ENCODE results near the gene NOX5.
"Not testable (repeated sequence)": the region's sequence is repeated elsewhere in the genome, so short reads cannot be mapped to it uniquely, and the experiment has no call there.

The NOX5 gene

GRCh38 chr15:69058830-69059556 is 44.5 kb downstream of the NOX5 start:
- peak; percentile 70 to 75 for DNase-seq (ENCODE audit: low read depth in 2 of 2)

DNA sequence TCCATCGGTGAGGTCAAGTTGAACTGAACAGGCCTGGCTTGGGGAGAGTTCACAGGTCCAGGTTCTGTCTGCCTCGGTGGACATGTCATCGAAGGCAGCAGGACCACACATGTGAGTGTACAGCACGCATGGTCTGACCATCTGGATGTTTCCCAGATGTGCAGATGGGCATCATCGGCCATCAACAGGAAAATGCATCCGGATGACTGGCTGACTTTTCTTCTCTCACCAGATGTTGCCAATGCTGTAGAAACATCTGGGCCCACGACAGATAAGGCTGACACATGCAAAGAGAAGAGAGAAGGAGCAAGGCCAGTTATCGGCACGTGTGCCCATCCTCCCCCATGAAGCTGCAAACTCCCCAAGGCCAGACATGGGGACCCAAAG is 45.1 kb downstream of the NOX5 start:
- DNase-seq (ENCODE audit: low read depth in 2 of 2) = no peak

GRCh38 chr15:69060041-69060481 is 45.6 kb downstream of the NOX5 start:
- DNase-seq (ENCODE audit: low read depth in 2 of 2) = no peak

GRCh38 chr15:69060744-69061143 is 46.2 kb downstream of the NOX5 start:
- no peak for DNase-seq (ENCODE audit: low read depth in 2 of 2)

GRCh38 chr15:69061414-69061842 is 46.9 kb downstream of the NOX5 start:
- DNase-seq (ENCODE audit: low read depth in 2 of 2) = no peak

DNA sequence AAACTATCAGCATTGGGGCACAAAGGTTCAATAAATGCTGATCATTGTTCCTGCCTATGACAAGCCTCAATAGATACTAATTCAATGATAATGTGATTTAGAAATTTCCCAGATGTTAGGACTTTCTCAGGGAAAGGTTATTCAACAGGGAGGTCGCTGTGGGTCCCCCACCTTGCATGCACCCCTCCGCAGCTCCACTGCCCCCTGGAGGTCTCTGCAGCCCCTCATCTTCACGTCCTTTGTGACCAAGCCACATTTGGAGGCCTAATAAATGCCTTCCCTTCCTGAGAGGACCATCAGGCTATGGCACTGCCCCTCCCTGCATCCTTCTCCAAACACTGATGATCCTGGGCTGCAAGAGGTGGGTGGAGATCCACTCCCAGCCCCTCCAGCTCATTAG is 50.2 kb downstream of the NOX5 start:
- no peak for DNase-seq (ENCODE audit: low read depth in 2 of 2)

GRCh38 chr15:69066007-69066995 is 51.8 kb downstream of the NOX5 start:
- no peak for DNase-seq (ENCODE audit: low read depth in 2 of 2)

DNA sequence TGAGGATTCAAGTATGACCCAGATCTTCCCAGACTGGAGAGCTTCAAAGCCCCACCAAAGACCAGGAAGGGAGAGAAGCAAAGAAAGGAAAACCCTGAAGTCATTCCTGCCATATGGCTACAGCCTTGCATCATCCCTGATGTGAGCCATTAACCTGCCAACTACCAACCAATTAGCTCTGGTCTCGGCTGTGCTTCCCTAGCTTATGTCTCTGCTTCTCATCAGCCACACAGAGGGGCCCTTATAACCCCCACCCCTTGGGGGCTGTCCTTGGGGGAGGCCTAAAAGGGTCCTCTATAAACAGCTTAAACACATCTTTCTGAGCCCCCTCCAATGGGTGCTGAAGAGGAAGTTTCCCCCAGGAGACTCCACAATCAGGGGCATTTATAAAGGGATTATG is 52.8 kb downstream of the NOX5 start:
- DNase-seq (ENCODE audit: low read depth in 2 of 2) = no peak

DNA sequence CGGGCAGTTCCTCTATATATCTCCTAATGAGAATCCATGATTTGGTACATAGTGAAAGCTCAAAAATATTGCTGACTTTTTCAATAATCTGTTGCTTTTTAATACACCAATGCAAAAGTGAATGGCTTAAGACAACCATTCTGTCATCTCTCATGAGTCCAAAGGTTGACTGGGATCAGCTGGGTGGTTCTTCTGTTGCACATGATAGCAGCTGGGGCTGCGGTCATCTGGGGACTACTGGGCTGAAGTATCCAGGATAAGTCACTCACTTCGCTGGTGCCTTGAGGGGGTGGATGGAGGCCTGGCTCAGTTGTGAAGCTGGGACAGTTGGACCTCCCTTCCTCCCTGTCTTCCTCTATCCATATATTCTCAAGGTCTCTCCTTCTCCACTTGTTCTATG is 53.7 kb downstream of the NOX5 start:
- no peak for DNase-seq (ENCODE audit: low read depth in 2 of 2)

- not testable (repeated sequence) for DNase-seq (ENCODE audit: low read depth in 2 of 2)
These were observed 54.8 kb downstream of the NOX5 start for GRCh38 chr15:69069290-69069689.

- no peak for DNase-seq (ENCODE audit: low read depth in 2 of 2)
These were observed 55.5 kb downstream of the NOX5 start for GRCh38 chr15:69069996-69070395.

DNA sequence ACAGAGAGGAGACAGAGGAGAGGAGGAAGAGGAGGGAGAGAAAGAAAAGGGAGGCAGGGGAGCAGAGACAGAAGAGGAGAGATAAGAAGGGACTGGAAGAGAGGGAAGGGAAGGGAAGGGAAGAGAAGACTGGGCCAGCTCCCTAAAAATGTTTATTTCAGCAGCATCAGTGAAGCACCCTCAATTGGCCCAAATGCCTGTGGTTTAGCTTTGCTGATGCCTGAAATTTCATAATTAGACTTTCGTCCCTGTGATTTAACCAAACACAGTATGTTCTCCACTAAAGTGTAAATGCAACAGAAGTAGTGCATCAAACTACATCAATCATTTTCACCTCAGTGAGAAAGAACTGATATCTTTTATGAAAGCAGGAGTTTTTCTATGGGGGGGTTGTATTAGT is 55.9 kb downstream of the NOX5 start:
- DNase-seq (ENCODE audit: low read depth in 2 of 2) = no peak

DNA sequence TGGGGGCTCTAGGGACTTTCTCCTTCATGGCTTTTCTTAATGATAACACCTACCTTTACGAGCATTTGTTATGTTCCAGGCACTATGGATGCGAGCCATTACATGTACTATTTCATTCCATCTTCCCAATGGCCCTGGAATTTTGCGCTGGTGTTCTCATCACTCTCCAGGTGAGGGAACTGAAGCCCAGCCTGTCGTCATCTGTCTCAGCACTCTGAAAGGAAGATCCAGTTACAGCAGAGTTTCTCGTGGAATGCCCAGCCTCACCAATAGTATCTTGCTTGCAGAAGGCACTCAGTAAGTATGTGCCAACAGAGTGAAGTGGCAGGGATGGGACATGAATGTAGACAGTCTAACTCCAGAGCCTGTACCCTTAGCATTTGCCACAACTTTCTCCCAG is 56.8 kb downstream of the NOX5 start:
- DNase-seq (ENCODE audit: low read depth in 2 of 2) = no peak

- DNase-seq (ENCODE audit: low read depth in 2 of 2) = no peak
These were observed 58.4 kb downstream of the NOX5 start for GRCh38 chr15:69072906-69073305.

GRCh38 chr15:69074001-69074842 is 59.7 kb downstream of the NOX5 start:
- peak in 1 of 2 experiments; percentile 29 for DNase-seq (ENCODE audit: low read depth in 2 of 2)

DNA sequence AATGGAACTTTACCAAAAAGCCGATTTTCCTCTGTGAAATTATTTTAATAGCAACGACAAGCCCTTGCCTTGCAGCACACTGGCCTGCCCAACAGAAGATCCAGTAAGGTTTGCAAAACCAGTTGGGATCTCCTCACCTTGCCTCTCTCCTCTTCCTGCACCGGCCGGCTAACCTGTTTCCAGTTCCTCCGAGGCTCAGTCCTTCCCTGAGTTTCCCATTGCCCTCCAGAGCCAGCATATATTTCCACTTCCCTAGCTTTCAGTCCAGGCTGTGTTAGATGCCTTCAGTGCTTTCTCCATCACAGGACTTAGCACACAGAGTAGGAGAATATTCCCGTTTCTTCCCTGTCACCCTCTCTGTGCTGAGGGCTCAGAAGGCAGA is 60.3 kb downstream of the NOX5 start:
- DNase-seq (ENCODE audit: low read depth in 2 of 2) = no peak

- DNase-seq (ENCODE audit: low read depth in 2 of 2) = no peak
These were observed 60.9 kb downstream of the NOX5 start for GRCh38 chr15:69075440-69075839.

- DNase-seq (ENCODE audit: low read depth in 2 of 2) = no peak
These were observed 62.3 kb downstream of the NOX5 start for GRCh38 chr15:69076756-69077155.

- DNase-seq (ENCODE audit: low read depth in 2 of 2) = no peak
These were observed 64.1 kb downstream of the NOX5 start for GRCh38 chr15:69078638-69079037.

DNA sequence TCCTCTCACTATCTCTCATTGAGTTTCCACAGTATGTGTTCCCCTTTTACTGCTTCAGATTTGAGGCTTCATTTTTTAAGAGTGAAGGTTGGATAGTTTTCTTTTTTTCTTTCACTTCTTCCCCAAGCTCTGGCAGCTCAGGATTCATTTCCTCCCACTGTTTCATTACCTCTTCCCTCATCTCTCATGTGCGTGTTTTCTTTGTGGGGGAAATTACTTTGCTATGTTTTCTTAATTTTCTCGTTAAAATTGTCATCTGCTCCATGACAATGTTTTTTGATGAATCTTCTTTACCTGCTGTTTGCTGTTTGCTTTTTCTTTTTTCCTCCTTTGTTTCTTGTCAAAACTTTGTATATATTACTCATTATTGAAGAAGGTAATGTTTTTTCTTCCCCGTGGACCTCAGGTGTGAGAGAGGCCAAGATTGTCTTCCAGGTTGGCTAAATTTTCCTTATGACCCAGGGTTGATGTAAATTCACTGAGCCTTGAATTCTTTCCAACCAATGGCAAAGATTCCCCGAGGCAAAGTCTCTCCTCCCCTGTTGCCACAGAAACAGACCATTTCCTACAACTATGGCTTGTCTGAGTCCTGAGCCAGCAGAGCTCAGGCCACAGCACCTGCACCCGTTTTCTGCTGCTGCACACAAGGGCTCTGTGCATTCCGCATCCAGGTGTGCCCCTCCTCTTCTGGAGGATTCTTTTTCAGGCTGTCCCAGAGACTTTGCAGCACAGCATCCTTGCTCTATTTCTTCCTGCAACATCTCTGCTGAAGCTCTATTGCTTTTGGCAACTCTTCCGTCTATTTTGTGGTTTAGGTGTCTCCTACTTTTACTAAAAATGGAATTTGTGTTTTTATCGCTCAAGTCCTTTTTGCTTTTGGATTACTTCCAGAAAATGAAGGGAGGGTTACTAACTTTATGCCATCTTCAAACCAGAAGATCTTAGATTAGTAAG is 66.1 kb downstream of the NOX5 start:
- no peak for DNase-seq (ENCODE audit: low read depth in 2 of 2)

Measured in fibroblast of skin of left quadriceps (primary cell).